NT2/D1 (cell line): ENCODE results near the gene ZBTB42.

ENCODE experiments used
- DNase-seq: peaks from one replicate; pipeline ENCODE4 v3.0.0-alpha.2; 2011; ENCODE audit warnings: low read depth, low spot score
- H3K27me3 ChIP-seq: 2 replicates; pipeline ENCODE4 v1.6.0; 2011; ENCODE audit warnings: mild to moderate bottlenecking; ENCODE audit not compliant: insufficient read length, insufficient read depth
- H3K36me3 ChIP-seq: 2 replicates; pipeline ENCODE4 v1.6.1; 2011; ENCODE audit warnings: mild to moderate bottlenecking, low read length, mixed read lengths; ENCODE audit not compliant: insufficient read depth, insufficient read length
- H3K4me1 ChIP-seq: 2 replicates; pipeline ENCODE4 v1.5.1; 2011; ENCODE audit not compliant: insufficient read depth, insufficient read length
- H3K4me3 ChIP-seq: 2 replicates; pipeline ENCODE4 v1.5.1; 2011; ENCODE audit warnings: low read depth; ENCODE audit not compliant: insufficient read length
- H3K9ac ChIP-seq: 2 replicates; pipeline ENCODE4 v1.6.0; 2011; ENCODE audit warnings: low read depth; ENCODE audit not compliant: insufficient read length
- H3K9me3 ChIP-seq: 2 replicates; pipeline ENCODE4 v1.5.1; 2011; ENCODE audit warnings: mild to moderate bottlenecking, low read length; ENCODE audit not compliant: insufficient read depth
- SUZ12 ChIP-seq: IDR thresholded peaks from 2 replicates; pipeline ENCODE4 v1.6.1; 2011; ENCODE audit not compliant: insufficient read length, insufficient read depth; ENCODE audit errors: extremely low read depth
- YY1 ChIP-seq: IDR thresholded peaks from 2 replicates; pipeline ENCODE4 v1.6.1; 2011; ENCODE audit not compliant: insufficient read length, insufficient read depth
- ZNF274 ChIP-seq: IDR thresholded peaks from 2 replicates; pipeline ENCODE4 v1.6.1; 2011; ENCODE audit warnings: mild to moderate bottlenecking, low read depth, low read length

ZBTB42 gene

DNA sequence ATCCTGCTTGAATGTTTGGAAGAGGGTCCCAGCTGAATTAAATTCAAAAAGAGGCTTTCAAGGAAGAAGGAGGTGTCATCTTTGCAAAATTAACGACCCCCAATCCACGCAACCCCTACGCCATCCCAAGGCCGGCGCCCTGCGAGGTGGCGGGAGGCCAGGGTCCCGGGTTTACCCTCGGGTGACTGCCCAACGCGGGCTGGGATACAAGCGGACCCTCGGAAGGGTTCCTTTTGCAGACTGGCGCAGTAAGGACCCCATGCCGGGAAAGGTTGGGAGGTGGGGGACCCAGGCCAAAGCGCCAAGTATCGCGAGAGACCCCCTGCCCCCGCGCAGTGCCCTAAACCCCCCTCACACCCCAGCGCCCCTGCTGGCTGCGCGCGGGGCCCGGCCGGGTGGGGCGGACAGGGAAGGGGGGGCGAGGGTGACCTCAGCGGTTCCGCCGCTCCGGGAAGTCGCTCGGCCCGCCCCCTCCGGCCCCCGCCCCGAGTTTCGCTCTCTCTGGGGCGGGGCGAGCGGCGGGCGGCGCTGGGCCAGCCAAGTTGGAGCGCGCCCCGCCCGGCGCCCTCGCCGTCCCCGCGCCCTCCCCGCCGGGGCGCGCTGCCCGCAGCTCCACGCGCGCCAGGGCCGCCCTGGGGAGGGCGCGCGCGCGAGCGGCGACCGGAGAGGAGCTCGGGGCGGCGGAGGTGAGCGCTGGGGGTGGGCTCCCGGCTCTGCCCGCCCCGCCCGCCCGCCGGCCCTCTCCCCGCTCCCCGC is 708 bp upstream of the ZBTB42 start:
- TF ChIP-seq SUZ12: no peak
- no peak for TF ChIP-seq ZNF274
- TF ChIP-seq YY1: no peak
- peaks cover 33% of the 10 kb centered on the region for H3K27me3 ChIP-seq
- H3K9me3 ChIP-seq: no peaks in the 10 kb centered on the region
- peak overlapping the region; percentile 64 for H3K4me3 ChIP-seq
- peak overlapping the region; percentile 85 for H3K9ac ChIP-seq
- peaks cover 12% of the 10 kb centered on the region for H3K36me3 ChIP-seq
- DNase-seq: no peak
- H3K4me1 ChIP-seq: peaks cover 37% of the 10 kb centered on the region

DNA sequence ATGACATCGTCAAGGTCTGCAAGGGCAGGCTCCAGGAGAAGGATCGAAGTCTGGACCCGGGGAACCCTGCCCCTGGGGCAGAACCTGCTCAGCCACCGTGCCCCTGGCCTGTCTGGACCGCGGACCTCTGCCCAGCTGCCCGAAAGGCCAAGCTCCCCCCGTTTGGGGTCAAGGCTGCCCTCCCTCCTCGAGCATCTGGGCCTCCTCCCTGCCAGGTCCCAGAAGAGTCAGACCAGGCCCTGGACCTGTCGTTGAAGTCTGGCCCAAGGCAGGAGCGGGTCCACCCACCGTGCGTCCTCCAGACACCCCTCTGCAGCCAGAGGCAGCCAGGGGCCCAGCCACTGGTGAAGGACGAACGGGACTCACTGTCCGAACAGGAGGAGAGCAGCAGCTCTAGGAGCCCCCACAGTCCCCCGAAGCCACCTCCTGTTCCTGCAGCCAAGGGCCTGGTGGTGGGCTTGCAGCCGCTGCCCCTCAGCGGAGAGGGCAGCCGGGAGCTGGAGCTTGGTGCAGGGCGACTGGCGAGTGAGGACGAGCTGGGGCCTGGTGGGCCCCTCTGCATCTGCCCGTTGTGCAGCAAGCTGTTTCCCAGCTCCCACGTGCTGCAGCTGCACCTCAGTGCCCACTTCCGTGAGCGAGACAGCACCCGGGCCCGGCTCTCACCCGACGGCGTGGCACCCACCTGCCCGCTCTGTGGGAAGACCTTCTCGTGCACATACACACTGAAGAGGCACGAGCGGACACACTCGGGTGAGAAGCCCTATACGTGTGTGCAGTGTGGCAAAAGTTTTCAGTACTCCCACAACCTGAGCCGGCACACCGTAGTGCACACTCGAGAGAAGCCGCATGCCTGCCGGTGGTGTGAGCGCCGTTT is 856 bp downstream of the ZBTB42 start:
- Histone ChIP-seq H3K9ac (peak overlapping the region; percentile 58), H3K27me3 (peaks cover 31% of the 10 kb centered on the region), H3K4me1 (peaks cover 40% of the 10 kb centered on the region)

DNA sequence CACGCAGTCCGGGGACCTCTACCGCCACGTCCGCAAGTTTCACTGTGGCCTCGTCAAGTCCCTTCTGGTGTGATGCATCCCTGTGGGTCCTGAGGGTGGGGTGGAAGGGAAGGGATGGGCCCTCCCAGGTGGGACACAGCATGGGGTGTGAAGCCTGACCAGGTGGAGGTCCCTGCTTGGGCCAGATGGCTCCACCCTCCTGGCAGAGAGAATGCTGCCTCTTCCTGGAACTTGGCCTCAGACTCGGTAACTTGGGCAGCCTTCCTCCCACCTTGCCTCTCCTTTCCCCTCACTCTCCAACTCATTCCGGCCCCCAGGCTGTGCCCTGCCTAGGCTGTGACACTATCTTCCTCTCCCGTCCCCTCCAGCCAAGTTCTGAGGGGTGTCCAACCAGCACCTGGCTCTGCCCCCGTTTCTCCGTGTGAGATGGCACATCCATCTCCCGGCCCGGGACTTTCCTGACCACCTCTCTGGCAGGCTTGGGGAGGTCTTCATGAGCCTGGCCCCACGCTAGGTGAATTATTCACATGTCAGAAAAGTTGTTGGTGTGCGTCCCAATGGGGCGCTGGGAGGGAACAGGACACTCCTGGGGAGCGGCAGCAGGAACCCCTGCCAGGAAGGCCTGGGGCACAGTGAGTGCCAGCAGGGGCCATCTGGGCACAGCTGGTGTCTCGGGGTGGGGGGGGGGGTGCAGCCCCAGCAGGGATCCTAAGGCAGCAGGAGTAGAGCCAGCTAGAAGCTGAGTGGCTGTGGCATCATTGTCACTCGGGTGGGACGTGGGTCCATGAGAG is 1.7 kb downstream of the ZBTB42 start:
- Histone ChIP-seq H3K36me3 (peaks cover 12% of the 10 kb centered on the region), H3K9ac (no peak overlapping the region), H3K9me3 (no peaks in the 10 kb centered on the region), H3K27me3 (peaks cover 31% of the 10 kb centered on the region), H3K4me1 (peaks cover 32% of the 10 kb centered on the region), H3K4me3 (no peak overlapping the region)
- no peak for TF ChIP-seq SUZ12
- no peak for TF ChIP-seq YY1
- TF ChIP-seq ZNF274: no peak
- DNase-seq: no peak

More for the DNA sequence above, 856 bp downstream of the ZBTB42 start:
- Histone ChIP-seq H3K4me3 (peak overlapping the region; percentile 53), H3K9me3 (no peaks in the 10 kb centered on the region), H3K36me3 (peaks cover 12% of the 10 kb centered on the region)
- no peak for DNase-seq
- TF ChIP-seq SUZ12 (no peak), YY1 (no peak), ZNF274 (no peak)

DNA sequence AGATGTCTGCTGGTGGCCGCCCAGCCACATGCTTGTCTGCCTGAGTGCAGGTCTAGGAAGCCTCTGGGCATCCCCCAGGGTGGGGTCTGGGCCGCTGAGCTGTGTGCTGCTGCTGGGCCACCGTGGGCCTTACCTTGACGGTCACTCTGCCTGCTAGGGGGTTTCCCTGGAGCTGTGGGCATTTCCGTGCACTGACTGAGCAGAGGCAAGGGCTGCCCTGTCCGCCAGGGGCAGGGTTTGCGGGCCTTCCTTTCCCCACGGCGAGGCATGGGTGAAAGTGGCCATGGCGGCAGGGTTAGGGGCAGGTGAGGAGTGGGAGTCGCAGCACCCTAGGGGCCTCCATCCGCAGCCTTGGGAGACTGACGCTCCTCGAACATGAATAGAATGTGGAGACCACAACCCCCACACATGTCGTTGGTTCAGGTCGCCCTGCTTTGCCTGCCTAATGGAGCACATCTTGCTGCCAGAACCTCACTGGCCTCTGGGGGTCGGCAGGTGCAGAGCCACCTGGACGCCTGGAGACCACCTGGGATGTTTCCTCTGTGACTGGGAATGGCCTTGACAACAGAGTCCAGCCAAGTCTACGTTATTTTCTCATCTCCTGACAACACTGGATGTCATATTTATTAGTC is 2.5 kb downstream of the ZBTB42 start:
- H3K27me3 ChIP-seq: peaks cover 24% of the 10 kb centered on the region
- no peak overlapping the region for H3K4me3 ChIP-seq
- no peak for TF ChIP-seq ZNF274
- no peak for TF ChIP-seq YY1
- no peak for TF ChIP-seq SUZ12
- no peak overlapping the region for H3K9ac ChIP-seq
- peaks cover 25% of the 10 kb centered on the region for H3K4me1 ChIP-seq
- H3K36me3 ChIP-seq: peaks cover 12% of the 10 kb centered on the region
- no peaks in the 10 kb centered on the region for H3K9me3 ChIP-seq
- no peak for DNase-seq

DNA sequence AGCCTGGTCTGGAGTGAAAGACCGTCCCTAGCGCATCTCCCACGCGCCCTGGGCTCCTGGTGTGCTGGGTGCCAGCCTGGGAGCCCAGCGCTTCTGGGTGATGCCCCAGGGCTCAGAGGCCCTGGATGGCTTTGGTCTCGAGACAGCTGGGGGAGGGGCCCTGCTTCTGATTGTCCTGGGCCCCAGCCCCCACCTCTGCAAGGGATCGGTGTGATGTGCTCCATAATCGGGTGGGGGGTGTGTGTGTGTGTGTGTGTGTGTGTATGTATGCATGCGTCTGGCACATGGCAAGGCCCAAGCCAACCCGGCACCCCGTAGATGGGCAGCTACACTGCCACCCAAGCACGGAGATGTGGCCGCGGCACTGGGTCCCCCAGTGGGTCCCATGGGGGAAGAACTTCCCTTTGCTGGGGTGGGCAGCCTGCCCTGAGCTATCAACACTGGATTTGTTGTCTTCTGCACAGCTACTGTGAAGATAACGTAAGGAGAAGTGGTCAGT is 3.1 kb downstream of the ZBTB42 start:
- H3K36me3 ChIP-seq: peaks cover 12% of the 10 kb centered on the region
- TF ChIP-seq SUZ12 (no peak), ZNF274 (no peak), YY1 (no peak)
- DNase-seq: no peak
- peaks cover 20% of the 10 kb centered on the region for H3K4me1 ChIP-seq
- H3K4me3 ChIP-seq: no peak overlapping the region
- H3K9ac ChIP-seq: no peak overlapping the region
- H3K9me3 ChIP-seq: no peaks in the 10 kb centered on the region
- H3K27me3 ChIP-seq: peaks cover 19% of the 10 kb centered on the region

DNA sequence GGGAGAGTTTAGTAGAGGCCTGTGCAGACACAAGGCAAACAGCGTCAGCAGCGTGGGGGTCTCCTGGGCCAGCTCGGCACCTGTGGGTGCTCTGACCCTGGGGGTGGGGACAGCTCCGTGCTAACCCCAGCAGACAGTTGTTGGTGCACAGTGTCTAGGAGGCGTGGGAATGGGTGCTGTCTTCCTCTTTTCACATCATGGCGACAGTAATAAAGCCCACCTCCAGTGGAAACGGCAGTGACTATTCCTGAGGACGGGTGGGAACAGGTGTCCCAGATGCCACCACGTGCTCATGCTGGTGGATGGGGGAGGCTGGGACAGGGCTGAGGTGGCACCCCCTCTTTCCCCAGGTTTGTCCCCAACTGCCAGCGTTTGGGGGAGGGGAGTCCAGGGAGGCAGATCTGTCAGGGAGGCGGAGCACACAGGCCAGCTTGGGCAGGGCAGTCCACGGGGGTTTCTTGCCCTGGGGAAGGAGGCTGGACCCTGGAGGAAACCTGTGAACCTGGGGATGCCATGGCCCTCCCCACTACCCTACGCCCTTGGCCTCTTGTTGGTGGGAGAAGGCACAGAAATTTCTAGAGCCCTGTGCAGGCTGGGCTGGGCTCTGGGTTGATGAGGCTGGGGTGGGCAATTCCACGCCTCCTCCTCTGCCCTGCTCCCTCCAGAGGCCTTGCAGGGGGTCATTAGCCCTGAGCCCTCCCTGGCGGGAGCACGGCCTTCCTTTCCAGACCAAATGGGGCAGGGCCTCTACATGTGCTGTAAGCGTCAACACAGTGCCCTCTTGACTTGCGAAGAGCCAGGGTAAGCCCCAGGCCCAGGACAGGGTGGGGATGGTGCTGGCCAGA is 3.8 kb downstream of the ZBTB42 start:
- H3K9ac ChIP-seq: no peak overlapping the region

More for the DNA sequence above, 3.8 kb downstream of the ZBTB42 start:
- Histone ChIP-seq H3K36me3 (peaks cover 12% of the 10 kb centered on the region), H3K27me3 (peaks cover 19% of the 10 kb centered on the region), H3K4me1 (peaks cover 20% of the 10 kb centered on the region), H3K4me3 (no peak overlapping the region), H3K9me3 (no peaks in the 10 kb centered on the region)
- TF ChIP-seq SUZ12: no peak
- no peak for TF ChIP-seq YY1
- no peak for TF ChIP-seq ZNF274
- DNase-seq: no peak
